ENCODE measurements around the gene TULP1. TPM values are rescaled to one million over a fixed set of nuclear protein-coding genes. Genes with fewer than 3 reads are reported as not detected.
A peak's percentile ranks its signal among the peaks of the same experiment; 100 is the strongest.

TULP1 gene
- total and polyA plus RNA-seq, 2 of the 13 experiments (the other 11 are each of a cell fraction or from before 2014, with no cell fraction given) = not detected

DNA sequence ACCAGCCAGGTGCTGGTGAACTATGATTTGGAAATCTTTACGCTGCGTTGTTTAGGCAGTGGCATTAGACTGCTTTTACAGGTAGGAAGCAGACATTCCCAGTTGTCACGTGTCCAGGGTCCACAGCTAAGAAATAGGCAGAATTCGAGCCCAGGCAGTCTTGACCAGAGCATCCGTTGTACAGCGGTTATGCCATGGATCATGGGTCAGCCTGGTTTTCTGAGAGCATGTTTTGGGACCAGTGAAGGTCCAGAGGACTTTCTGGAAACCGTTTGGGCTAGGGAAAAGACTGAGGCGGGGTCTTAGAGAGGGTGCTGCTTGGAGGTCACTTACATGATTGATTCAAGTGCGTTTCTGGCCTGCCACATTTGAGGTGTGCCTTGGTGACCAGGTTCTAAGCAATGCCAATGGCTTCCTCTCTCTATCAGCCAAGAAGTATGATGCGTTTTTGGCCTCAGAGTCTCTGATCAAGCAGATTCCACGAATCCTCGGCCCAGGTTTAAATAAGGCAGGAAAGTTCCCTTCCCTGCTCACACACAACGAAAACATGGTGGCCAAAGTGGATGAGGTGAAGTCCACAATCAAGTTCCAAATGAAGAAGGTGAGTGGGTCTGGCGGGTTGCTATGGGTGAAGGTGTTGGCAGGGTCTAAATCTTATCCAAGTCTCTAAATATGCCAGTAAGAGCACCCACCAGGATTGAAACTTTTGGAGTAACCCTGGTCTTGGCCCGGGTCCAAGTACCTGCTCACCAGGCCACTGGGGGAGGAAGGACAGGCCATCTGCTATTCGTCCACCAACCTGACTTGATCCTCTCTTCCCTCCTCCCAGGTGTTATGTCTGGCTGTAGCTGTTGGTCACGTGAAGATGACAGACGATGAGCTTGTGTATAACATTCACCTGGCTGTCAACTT, 42.7 kb downstream of the TULP1 start (continued):
- TF ChIP-seq, protein P1, sequence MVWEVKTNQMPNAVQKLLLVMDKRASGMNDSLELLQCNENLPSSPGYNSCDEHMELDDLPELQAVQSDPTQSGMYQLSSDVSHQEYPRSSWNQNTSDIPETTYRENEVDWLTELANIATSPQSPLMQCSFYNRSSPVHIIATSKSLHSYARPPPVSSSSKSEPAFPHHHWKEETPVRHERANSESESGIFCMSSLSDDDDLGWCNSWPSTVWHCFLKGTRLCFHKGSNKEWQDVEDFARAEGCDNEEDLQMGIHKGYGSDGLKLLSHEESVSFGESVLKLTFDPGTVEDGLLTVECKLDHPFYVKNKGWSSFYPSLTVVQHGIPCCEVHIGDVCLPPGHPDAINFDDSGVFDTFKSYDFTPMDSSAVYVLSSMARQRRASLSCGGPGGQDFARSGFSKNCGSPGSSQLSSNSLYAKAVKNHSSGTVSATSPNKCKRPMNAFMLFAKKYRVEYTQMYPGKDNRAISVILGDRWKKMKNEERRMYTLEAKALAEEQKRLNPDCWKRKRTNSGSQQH (CRISPR knock-in tag; IDR thresholded peaks at IDR 0.05; ENCODE audit: low read depth) = peak; percentile 26; the same call in 1 of the 2 replicates
- peak; percentile 61; the same call in 1 of the 2 replicates for TF ChIP-seq ZNF256 (CRISPR knock-in tag; conservative IDR thresholded peaks at IDR 0.05)
- peak; percentile 54; the same call in 1 of the 2 replicates for TF ChIP-seq RBFOX2 (IDR thresholded peaks at IDR 0.05; ENCODE audit: low read depth, low read length)
- no peak for TF ChIP-seq ZNF839 (CRISPR knock-in tag; IDR thresholded peaks at IDR 0.05; ENCODE audit: borderline replicate concordance)
- TF ChIP-seq, protein P2, sequence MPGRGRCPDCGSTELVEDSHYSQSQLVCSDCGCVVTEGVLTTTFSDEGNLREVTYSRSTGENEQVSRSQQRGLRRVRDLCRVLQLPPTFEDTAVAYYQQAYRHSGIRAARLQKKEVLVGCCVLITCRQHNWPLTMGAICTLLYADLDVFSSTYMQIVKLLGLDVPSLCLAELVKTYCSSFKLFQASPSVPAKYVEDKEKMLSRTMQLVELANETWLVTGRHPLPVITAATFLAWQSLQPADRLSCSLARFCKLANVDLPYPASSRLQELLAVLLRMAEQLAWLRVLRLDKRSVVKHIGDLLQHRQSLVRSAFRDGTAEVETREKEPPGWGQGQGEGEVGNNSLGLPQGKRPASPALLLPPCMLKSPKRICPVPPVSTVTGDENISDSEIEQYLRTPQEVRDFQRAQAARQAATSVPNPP (CRISPR knock-in tag; IDR thresholded peaks at IDR 0.05) = no peak
- TF ChIP-seq, protein P3, sequence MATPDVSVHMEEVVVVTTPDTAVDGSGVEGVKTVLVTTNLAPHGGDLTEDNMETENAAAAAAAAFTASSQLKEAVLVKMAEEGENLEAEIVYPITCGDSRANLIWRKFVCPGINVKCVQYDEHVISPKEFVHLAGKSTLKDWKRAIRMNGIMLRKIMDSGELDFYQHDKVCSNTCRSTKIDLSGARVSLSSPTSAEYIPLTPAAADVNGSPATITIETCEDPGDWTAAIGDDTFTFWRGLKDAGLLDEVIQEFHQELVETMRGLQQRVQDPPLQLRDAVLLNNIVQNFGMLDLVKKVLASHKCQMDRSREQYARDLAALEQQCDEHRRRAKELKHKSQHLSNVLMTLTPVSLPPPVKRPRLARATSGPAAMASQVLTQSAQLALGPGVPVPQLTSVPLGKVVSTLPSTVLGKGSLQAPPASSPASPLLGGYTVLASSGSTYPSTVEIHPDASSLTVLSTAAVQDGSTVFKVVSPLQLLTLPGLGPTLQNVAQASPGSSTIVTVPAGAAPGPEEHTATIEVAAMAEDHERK (CRISPR knock-in tag; IDR thresholded peaks at IDR 0.05; ENCODE audit: low read depth) = no peak; the same call in 1 of the 2 replicates
- TF ChIP-seq, protein P4, sequence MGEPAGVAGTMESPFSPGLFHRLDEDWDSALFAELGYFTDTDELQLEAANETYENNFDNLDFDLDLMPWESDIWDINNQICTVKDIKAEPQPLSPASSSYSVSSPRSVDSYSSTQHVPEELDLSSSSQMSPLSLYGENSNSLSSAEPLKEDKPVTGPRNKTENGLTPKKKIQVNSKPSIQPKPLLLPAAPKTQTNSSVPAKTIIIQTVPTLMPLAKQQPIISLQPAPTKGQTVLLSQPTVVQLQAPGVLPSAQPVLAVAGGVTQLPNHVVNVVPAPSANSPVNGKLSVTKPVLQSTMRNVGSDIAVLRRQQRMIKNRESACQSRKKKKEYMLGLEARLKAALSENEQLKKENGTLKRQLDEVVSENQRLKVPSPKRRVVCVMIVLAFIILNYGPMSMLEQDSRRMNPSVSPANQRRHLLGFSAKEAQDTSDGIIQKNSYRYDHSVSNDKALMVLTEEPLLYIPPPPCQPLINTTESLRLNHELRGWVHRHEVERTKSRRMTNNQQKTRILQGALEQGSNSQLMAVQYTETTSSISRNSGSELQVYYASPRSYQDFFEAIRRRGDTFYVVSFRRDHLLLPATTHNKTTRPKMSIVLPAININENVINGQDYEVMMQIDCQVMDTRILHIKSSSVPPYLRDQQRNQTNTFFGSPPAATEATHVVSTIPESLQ (CRISPR knock-in tag; conservative IDR thresholded peaks at IDR 0.05) = no peak
- TF ChIP-seq, protein P5, sequence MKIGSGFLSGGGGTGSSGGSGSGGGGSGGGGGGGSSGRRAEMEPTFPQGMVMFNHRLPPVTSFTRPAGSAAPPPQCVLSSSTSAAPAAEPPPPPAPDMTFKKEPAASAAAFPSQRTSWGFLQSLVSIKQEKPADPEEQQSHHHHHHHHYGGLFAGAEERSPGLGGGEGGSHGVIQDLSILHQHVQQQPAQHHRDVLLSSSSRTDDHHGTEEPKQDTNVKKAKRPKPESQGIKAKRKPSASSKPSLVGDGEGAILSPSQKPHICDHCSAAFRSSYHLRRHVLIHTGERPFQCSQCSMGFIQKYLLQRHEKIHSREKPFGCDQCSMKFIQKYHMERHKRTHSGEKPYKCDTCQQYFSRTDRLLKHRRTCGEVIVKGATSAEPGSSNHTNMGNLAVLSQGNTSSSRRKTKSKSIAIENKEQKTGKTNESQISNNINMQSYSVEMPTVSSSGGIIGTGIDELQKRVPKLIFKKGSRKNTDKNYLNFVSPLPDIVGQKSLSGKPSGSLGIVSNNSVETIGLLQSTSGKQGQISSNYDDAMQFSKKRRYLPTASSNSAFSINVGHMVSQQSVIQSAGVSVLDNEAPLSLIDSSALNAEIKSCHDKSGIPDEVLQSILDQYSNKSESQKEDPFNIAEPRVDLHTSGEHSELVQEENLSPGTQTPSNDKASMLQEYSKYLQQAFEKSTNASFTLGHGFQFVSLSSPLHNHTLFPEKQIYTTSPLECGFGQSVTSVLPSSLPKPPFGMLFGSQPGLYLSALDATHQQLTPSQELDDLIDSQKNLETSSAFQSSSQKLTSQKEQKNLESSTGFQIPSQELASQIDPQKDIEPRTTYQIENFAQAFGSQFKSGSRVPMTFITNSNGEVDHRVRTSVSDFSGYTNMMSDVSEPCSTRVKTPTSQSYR (CRISPR knock-in tag; IDR thresholded peaks at IDR 0.05; ENCODE audit: borderline replicate concordance) = no peak
- peak; percentile 26; the same call in 1 of the 2 replicates for TF ChIP-seq POLR2AphosphoS5 (IDR thresholded peaks at IDR 0.05; ENCODE audit: low read depth, low read length)
- TF ChIP-seq ZC3H4 (CRISPR knock-in tag; IDR thresholded peaks at IDR 0.05; ENCODE audit: borderline replicate concordance) = peak; percentile 24; the same call in 1 of the 2 replicates
- no peak for TF ChIP-seq SMC3 (IDR thresholded peaks at IDR 0.05; ENCODE audit: low read length)
- TF ChIP-seq ZFX (CRISPR knock-in tag; IDR thresholded peaks at IDR 0.05; ENCODE audit: low read depth) = no peak; the same call in 1 of the 2 replicates
- TF ChIP-seq MEF2D (CRISPR knock-in tag; IDR thresholded peaks at IDR 0.05) = 0 out of 2 replicates have a peak, but pooled peaks have one; percentile 17
- TF ChIP-seq, protein P6, sequence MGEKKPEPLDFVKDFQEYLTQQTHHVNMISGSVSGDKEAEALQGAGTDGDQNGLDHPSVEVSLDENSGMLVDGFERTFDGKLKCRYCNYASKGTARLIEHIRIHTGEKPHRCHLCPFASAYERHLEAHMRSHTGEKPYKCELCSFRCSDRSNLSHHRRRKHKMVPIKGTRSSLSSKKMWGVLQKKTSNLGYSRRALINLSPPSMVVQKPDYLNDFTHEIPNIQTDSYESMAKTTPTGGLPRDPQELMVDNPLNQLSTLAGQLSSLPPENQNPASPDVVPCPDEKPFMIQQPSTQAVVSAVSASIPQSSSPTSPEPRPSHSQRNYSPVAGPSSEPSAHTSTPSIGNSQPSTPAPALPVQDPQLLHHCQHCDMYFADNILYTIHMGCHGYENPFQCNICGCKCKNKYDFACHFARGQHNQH (CRISPR knock-in tag; IDR thresholded peaks at IDR 0.05) = peak; percentile 46; the same call in 1 of the 2 replicates
- no peak for TF ChIP-seq SMAD1 (CRISPR knock-in tag; IDR thresholded peaks at IDR 0.05; ENCODE audit: borderline replicate concordance, low read depth)
- TF ChIP-seq GFI1 (CRISPR knock-in tag; IDR thresholded peaks at IDR 0.05; ENCODE audit: borderline replicate concordance) = no peak
- no peak for TF ChIP-seq MTF1 (CRISPR knock-in tag; IDR thresholded peaks at IDR 0.05)
